SU-DHL-6 (cell line): ENCODE results near the gene CD151.

Experiments
- CTCF ChIP-seq: fragments of 200-600 bp; sonication (generic); IDR thresholded peaks from one replicate; pipeline ENCODE4 v1.5.1; 2017; ENCODE audit warnings: antibody characterized with exemption, mild to moderate bottlenecking, low read length, moderate library complexity; ENCODE audit not compliant: insufficient read depth, poor library complexity, severe bottlenecking
- EZH2phosphoT487 ChIP-seq: fragments of 200-600 bp; sonication (generic), shearing (Covaris generic); conservative IDR thresholded peaks from 2 replicates; pipeline ENCODE4 v1.6.1; 2018; ENCODE audit warnings: mild to moderate bottlenecking, antibody characterized with exemption, low read length, moderate library complexity, mixed read lengths

GRCh38 chr11:819129-819931 is 13.4 kb upstream of the CD151 start:
- no peak for TF ChIP-seq CTCF
- TF ChIP-seq EZH2phosphoT487: no peak
